M059J (cell line): ENCODE measurements around the gene ACAT1. TPM values are rescaled to one million over a fixed set of nuclear protein-coding genes. Genes with fewer than 3 reads are reported as not detected.
"Not testable (repeated sequence)": the region's sequence is repeated elsewhere in the genome, so short reads cannot be mapped to it uniquely, and the experiment has no call there.

Experiments
- DNase-seq: peaks from one replicate; pipeline ENCODE4 v3.0.0-alpha.2; 2012; ENCODE audit warnings: low read depth
- total RNA-seq: library from RNA; depleted of rRNA; stranded (reverse); fragments of >200 nt; shearing (Covaris generic); gene quantifications from 2 replicates; pipeline ENCODE4 v1.2.3, GENCODE V29; 2014; rRNA removed

Gene ACAT1
- total RNA-seq, 1 experiment from 2014 or later = 85.5 TPM

DNA sequence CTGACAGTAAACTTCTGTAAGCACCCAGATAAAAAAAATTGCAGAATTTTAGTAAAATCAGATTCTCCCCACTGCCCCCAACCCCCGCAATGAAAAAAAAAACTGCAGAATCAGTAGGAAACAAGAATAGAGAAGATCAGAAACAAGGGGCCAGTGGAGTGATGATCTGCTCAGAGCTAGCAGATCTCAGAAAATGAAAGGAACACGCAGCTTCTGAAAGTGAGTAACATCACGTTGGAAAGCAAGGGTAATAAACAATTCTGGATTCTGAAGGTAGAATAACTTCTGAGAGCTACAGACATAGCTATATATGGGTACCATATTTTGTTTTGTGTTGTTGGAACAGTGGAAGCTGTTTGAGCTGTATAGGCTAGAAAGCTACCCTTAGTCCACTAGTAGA, 23.2 kb downstream of the ACAT1 start:
- no peak for DNase-seq

- DNase-seq = no peak
These were observed 25.8 kb downstream of the ACAT1 start for GRCh38 chr11:108147150-108147549.

- no peak for DNase-seq
These were observed 27.2 kb downstream of the ACAT1 start for GRCh38 chr11:108148556-108148955.

DNA sequence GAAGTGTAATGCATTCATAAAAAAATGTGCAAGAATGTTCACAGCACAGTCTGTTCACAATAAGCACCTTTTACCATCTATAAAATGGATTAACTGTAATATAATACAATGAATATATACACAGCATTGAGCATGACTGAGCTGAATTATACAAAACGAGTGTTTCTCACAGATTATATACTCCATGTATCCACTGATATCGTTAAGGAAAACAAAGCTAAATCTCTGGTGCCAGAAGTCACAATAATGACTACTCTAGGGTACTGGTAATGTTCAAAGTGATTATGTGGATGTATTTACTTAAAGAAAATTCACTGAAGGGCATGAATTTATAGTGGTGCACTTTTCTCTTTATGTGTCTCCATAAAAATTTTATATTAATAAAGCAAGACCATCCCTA, 33.2 kb downstream of the ACAT1 start:
- no peak for DNase-seq

DNA sequence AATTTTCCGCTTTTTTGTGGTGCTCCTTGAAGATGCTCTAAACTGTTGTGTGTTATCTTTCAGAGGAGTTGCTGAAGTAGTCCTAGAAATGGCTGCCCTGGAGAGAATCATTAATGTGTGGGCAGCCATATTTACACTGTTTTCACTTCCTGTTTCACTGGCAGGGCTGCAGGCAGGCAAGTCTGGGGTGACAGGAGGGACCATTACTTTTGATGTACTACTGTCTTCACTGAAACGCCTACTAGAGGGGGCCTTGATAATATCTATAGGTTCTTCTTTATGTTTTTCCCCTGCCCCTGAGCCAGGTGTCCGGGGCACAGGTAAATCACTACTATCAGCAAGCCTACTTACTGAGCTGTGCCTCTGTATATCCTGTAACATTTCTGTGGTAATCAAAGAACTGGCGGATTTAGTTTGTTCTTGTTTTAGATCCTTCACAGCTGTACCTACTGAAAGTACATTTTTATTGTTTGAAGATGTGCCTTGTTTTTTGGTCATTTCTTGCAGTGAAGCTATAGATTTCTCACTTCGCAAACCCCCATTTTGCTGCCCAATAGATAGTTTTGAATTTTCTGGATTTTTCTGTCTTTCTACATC, 39.7 kb downstream of the ACAT1 start:
- no peak for DNase-seq

DNA sequence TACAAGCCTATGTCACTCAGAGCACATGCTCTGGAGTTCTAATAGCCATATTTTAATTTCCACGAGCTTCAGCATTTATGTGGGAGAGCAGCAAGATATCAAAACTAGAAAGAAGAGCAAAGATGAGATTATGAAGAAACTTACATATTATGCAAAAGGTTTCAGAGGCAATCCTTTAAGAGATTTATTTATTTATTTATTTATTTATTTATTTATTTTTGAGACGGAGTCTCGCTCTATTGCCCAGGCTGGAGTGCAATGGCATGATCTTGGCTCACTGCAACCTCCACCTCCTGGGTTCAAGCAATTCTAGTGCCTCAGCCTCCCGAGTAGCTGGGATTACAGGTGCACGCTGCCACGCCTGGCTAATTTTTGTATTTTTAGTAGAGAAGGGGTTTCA, 41.5 kb downstream of the ACAT1 start:
- DNase-seq = not testable (repeated sequence)

- DNase-seq = no peak
These were observed 46.3 kb downstream of the ACAT1 start for GRCh38 chr11:108167624-108168023.

DNA sequence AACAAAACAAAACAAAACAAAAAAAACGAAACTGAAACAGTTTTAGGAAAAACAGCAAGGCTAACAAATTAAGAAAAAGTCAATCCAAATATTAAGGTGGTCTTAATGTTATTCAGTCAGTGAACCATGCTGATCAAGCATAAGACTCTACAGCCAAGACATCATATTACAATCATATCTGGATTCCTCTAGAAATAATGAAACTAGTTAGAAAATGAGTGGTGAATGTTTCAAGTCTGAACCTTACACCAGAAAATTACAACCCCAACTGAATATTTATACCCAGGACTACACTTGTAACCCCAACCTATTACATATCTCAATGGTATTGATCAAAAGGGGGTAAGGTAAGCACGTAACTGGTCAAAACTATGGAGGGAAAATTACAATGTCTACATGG, 48.8 kb downstream of the ACAT1 start:
- DNase-seq = no peak

DNA sequence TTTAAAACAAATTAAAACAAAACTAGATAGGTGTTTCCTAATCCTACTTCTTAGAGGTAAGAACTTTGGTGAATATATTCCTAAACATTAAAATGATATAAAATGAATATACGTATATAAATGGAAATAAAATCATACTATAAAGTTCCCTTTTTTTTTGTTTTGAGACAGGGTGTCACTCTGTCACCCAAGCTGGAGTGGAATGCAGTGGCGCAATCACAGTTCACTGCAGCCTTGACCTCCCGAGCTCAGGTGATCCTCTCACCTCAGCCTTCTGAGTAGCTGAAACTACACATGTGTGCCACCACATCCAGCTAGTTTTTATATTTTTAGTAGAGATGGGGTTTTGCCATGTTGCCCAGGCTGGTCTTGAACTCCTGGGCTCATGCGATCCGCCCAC, 56.2 kb downstream of the ACAT1 start:
- DNase-seq = no peak

GRCh38 chr11:108193725-108194124, 72.4 kb downstream of the ACAT1 start:
- DNase-seq = no peak

GRCh38 chr11:108196901-108197300, 75.5 kb downstream of the ACAT1 start:
- no peak for DNase-seq

Other genes starting within 250 kb of the ACAT1 start
- 0.10 and 1.2 TPM in 2 replicates for gene RAB39A, start 193.1 kb upstream of the ACAT1 start, total RNA-seq
- 27.1 and 28.4 TPM in 2 replicates for gene CUL5, start 112.7 kb upstream of the ACAT1 start, total RNA-seq
- gene NPAT, start 101.1 kb downstream of the ACAT1 start, total RNA-seq = 21.2 and 27.8 TPM in 2 replicates
- 19.9 and 22.1 TPM in 2 replicates for gene ATM, start 101.5 kb downstream of the ACAT1 start, total RNA-seq